K562 (cell line): ENCODE results near the gene CDS2. TPM values are rescaled to one million over a fixed set of nuclear protein-coding genes. Genes with fewer than 3 reads are reported as not detected.

Source experiments
- ATAC-seq: fragments of 200-7000 bp; cut with Tn5 transposase; 3 replicates; pipeline ENCODE4 v1.9.1; 2020; ENCODE audit warnings: moderate library complexity
- BruUV-seq: library from RNA; stranded (reverse); fragments of 400-500 nt; replicated peaks from 2 replicates; lab custom pipeline; 2021; lab: Mats Ljungman, UMichigan
- CTCF ChIA-PET: fragments of 300-600 bp; formaldehyde crosslinking; extraction: SDS; loops from one replicate; lab custom pipeline; 2021; ENCODE audit warnings: low intra/inter-chr PET ratio; lab: Yijun Ruan, JAX
- POLR2A ChIA-PET: fragments of 300-600, 350-650 bp; sonication (Branson Sonifier 250); formaldehyde crosslinking; extraction: SDS; loops from one replicate; lab custom pipeline; 2021; ENCODE audit warnings: antibody characterized with exemption, inconsistent platforms; lab: Yijun Ruan, JAX
- DNase-seq, 4 experiments: peaks; one replicate each; pipeline versions ENCODE4 v3.0.0 to v3.0.0-alpha.2; 2011 to 2018; ENCODE audit warnings: low spot score in 3 of 4, mixed read lengths in 3 of 4; ENCODE audit errors: extremely low read depth in 1 of 4
- FAIRE-seq: peaks from 2 replicates; lab custom pipeline; 2011; peaks lifted over from hg19 to GRCh38; lab: Jason Lieb, UNC
- H2AFZ ChIP-seq: 2 replicates; pipeline ENCODE4 v1.6.0; 2011; ENCODE audit warnings: low read depth, low read length, control low read depth, inconsistent platforms
- H3K27ac ChIP-seq: fragments of 200-600 bp; 3 replicates; pipeline ENCODE4 v1.8.0; 2011; ENCODE audit warnings: low read depth, mild to moderate bottlenecking, control low read depth, inconsistent platforms, low read length, moderate library complexity, mixed read lengths; ENCODE audit errors: extremely low read depth
- H3K27me3 ChIP-seq, 2 experiments: fragments of 300-600 bp in 1 of 2; 2 replicates in 1 of 2; 3 replicates in 1 of 2; pipeline versions ENCODE4 v1.6.0 to v1.8.0; 2011; ENCODE audit warnings: inconsistent platforms in 2 of 2, low read length in 2 of 2, mild to moderate bottlenecking in 1 of 2, mixed read lengths in 1 of 2, moderate library complexity in 1 of 2; ENCODE audit not compliant: control insufficient read depth in 2 of 2, insufficient read depth in 2 of 2
- H3K36me3 ChIP-seq: fragments of 300-600 bp; 3 replicates; pipeline ENCODE4 v1.8.0; 2011; ENCODE audit warnings: mild to moderate bottlenecking, low read length, inconsistent platforms; ENCODE audit not compliant: control insufficient read depth, insufficient read depth
- H3K4me1 ChIP-seq, 2 experiments: fragments of 200-600 bp in 1 of 2; replicated peaks in 1 of 2; 2 replicates in 1 of 2; 3 replicates in 1 of 2; pipeline versions ENCODE4 v1.5.1 to v1.8.0; 2011; ENCODE audit warnings: inconsistent platforms in 2 of 2, low read length in 2 of 2, mild to moderate bottlenecking in 1 of 2, mixed read lengths in 1 of 2, moderate library complexity in 1 of 2; ENCODE audit not compliant: control insufficient read depth in 2 of 2, insufficient read depth in 2 of 2
- H3K4me2 ChIP-seq: 2 replicates; pipeline ENCODE4 v1.6.1; 2011; ENCODE audit warnings: low read length, control low read depth, inconsistent platforms, mixed read lengths; ENCODE audit not compliant: insufficient read depth
- H3K4me3 ChIP-seq: fragments of 200-600 bp; sonication (generic), shearing (Covaris generic); 2 replicates; pipeline ENCODE4 v1.5.1; 2016; ENCODE audit warnings: control low read depth, inconsistent platforms
- H3K79me2 ChIP-seq: fragments of 200-600 bp; 3 replicates; pipeline ENCODE4 v1.8.0; 2011; ENCODE audit warnings: low read length, inconsistent platforms; ENCODE audit not compliant: control insufficient read depth, insufficient read depth
- H3K9ac ChIP-seq, 2 experiments: 2 replicates each; pipeline versions ENCODE4 v1.6.0 to v1.6.1; 2011; ENCODE audit warnings: low read depth in 2 of 2, low read length in 2 of 2, control low read depth in 1 of 2, inconsistent platforms in 1 of 2, mild to moderate bottlenecking in 1 of 2, mixed read lengths in 1 of 2; ENCODE audit not compliant: insufficient read depth in 1 of 2
- H3K9me1 ChIP-seq: one replicate; pipeline ENCODE4 v1.6.0; 2011; ENCODE audit warnings: inconsistent platforms, mild to moderate bottlenecking, low read length, moderate library complexity; ENCODE audit not compliant: control insufficient read depth, insufficient read depth
- H3K9me3 ChIP-seq: replicated peaks from 2 replicates; pipeline ENCODE4 v1.5.1; 2011; ENCODE audit warnings: low read depth, low read length, inconsistent platforms; ENCODE audit not compliant: control insufficient read depth, insufficient read depth
- H4K20me1 ChIP-seq: replicated peaks from 2 replicates; pipeline ENCODE4 v1.6.1; 2011; ENCODE audit warnings: low read length, inconsistent platforms, mixed read lengths; ENCODE audit not compliant: control insufficient read depth, insufficient read depth
- FOXK1 ChIP-seq: sonication (generic); formaldehyde crosslinking; IDR thresholded peaks from 2 replicates; pipeline ENCODE4 v1.8.0; 2022; ENCODE audit warnings: missing genetic modification reagents, mild to moderate bottlenecking, borderline replicate concordance
- GATAD2A ChIP-seq: fragments of 450-650 bp; IDR thresholded peaks from 2 replicates; pipeline ENCODE4 v1.6.1; 2017
- GTF2F1 ChIP-seq: IDR thresholded peaks from 2 replicates; pipeline ENCODE4 v1.6.1; 2011; ENCODE audit warnings: low read depth, low read length, improper control_type of control experiment
- HNRNPL ChIP-seq: fragments of 200-400 bp; formaldehyde crosslinking; IDR thresholded peaks from 2 replicates; pipeline ENCODE4 v1.6.1; 2017; ENCODE audit warnings: low read depth, mild to moderate bottlenecking, low read length
- KDM2B ChIP-seq: fragments of 250-450 bp; sonication (Bioruptor Pico); IDR thresholded peaks from 2 replicates; pipeline ENCODE4 v1.8.0; 2021; ENCODE audit warnings: mild to moderate bottlenecking, moderate library complexity
- NFATC3 ChIP-seq: fragments of 450-650 bp; IDR thresholded peaks from 2 replicates; pipeline ENCODE4 v1.6.1; 2017; ENCODE audit warnings: mild to moderate bottlenecking
- PHF21A ChIP-seq: fragments of 450-650 bp; IDR thresholded peaks from 2 replicates; pipeline ENCODE4 v1.6.1; 2017; ENCODE audit warnings: low read depth, borderline replicate concordance
- SETDB1 ChIP-seq: IDR thresholded peaks from one replicate; pipeline ENCODE4 v1.6.1; 2012; ENCODE audit warnings: low read length, control low read depth, inconsistent platforms
- SOX6 ChIP-seq: fragments of 450-650 bp; IDR thresholded peaks from 2 replicates; pipeline ENCODE4 v1.6.1; 2014; ENCODE audit warnings: mild to moderate bottlenecking
- ZNF217 ChIP-seq: sonication (generic); formaldehyde crosslinking; IDR thresholded peaks from 2 replicates; pipeline ENCODE4 v1.8.0; 2022; ENCODE audit warnings: mild to moderate bottlenecking, missing genetic modification reagents
- ZNF75A ChIP-seq: fragments of 450-650 bp; formaldehyde crosslinking; IDR thresholded peaks from 2 replicates; pipeline ENCODE4 v1.4.0; 2020; ENCODE audit warnings: mild to moderate bottlenecking
- WGBS: fragments of 100-300 bp; shearing (Covaris generic); methylation state at CpG from one replicate; pipeline ENCODE4 v1.1.6; 2016; ENCODE audit warnings: low coverage, mixed read lengths; ENCODE audit not compliant: insufficient coverage; ENCODE audit errors: missing lambda C conversion rate; 5-methylcytosine and 5-hydroxymethylcytosine counted together
- in situ Hi-C: fragments of 300-500 bp; cut with MboI; formaldehyde crosslinking; loops from 4 replicates; pipeline ENCODE4 v1.15.0; 2018; ENCODE audit warnings: inconsistent platforms, mixed read lengths
- intact Hi-C: fragments of 100-400 bp; cut with micrococcal nuclease; formaldehyde crosslinking; loops from 2 replicates; pipeline ENCODE4 v1.14.2; 2022
- polyA plus RNA-seq, 8 experiments: library from polyadenylated mRNA; depleted of rRNA in 4 of 8; stranded (reverse) in 5 of 8; unstranded in 3 of 8; fragments of >200 nt; fragmentation: Nextera tagmentation in 2 of 8; fragmentation: Illumina TruSeq in 1 of 8; extraction: Ambion mirVana in 2 of 8; extraction: Trizol in 1 of 8; gene quantifications; 2 replicates each; pipeline versions ENCODE4 v1.2.1 to v1.2.3, GENCODE V29; 2011 to 2014; ENCODE audit warnings: inconsistent platforms in 1 of 8, missing spikeins in 1 of 8
- total RNA-seq, 7 experiments: library from RNA; depleted of rRNA in 6 of 7; stranded (reverse); fragments of >200 nt in 6 of 7; fragmentation: Illumina TruSeq in 2 of 7; extraction: Trizol in 2 of 7; gene quantifications; 2 replicates each; pipeline versions ENCODE4 v1.2.1 to v1.2.3, GENCODE V29; 2011 to 2021; ENCODE audit warnings: low replicate concordance in 1 of 7

The CDS2 gene
- total and polyA plus RNA-seq, 9 of the 15 experiments (the other 6 are each of a cell fraction or from before 2014, with no cell fraction given): 6.4 to 46.4 (median 12.2) TPM

- no peak for FAIRE-seq
- no peak for TF ChIP-seq PHF21A
- TF ChIP-seq SOX6: no peak
- TF ChIP-seq ZNF75A (CRISPR knock-in tag): no peak
- TF ChIP-seq GATAD2A: no peak
- no peak for TF ChIP-seq NFATC3
- TF ChIP-seq GTF2F1: no peak
- TF ChIP-seq HNRNPL: no peak
- TF ChIP-seq KDM2B (CRISPR knock-in tag): no peak
- TF ChIP-seq FOXK1 (CRISPR knock-in tag): no peak
- no peak for TF ChIP-seq ZNF217 (CRISPR knock-in tag)
- TF ChIP-seq SETDB1: no peak
- Histone ChIP-seq H3K36me3 (no peaks in the 10 kb centered on the region), H4K20me1 (no peaks in the 10 kb centered on the region), H2AFZ (no peak overlapping the region), H3K79me2 (peaks cover 16% of the 10 kb centered on the region; the same call in 2 of the 3 replicates), H3K9me1 (no peaks in the 10 kb centered on the region), H3K27me3 (no peaks in the 10 kb centered on the region), H3K4me2 (no peak overlapping the region), H3K9me3 (no peaks in the 10 kb centered on the region), H3K4me1 (no peaks in the 10 kb centered on the region; a peak in 1 of 5 replicates), H3K4me3 (no peak overlapping the region), H3K9ac (no peak overlapping the region), H3K27ac (no peak overlapping the region)
- POLR2A ChIA-PET: no interaction called here
- CTCF ChIA-PET: no interaction called here
- 89% methylated on average over 5 of the region's 5 CpGs for WGBS
- ATAC-seq: no peak
- no TSS peak for BruUV-seq
- intact Hi-C loops (no loop called here), in situ Hi-C loops (no loop called here)
- DNase-seq: no peak
Observed at GRCh38 chr20:5143851-5144250, 17.0 kb downstream of the CDS2 start.
